K562 (cell line): ENCODE data around the gene DDC. TPM values are rescaled to one million over a fixed set of nuclear protein-coding genes. Genes with fewer than 3 reads are reported as not detected.

Experiments used
- ATAC-seq: fragments of 200-7000 bp; cut with Tn5 transposase; 3 replicates; pipeline ENCODE4 v1.9.1; 2020; ENCODE audit warnings: moderate library complexity
- BruUV-seq: library from RNA; stranded (reverse); fragments of 400-500 nt; replicated peaks from 2 replicates; lab custom pipeline; 2021; lab: Mats Ljungman, UMichigan
- CTCF ChIA-PET: fragments of 300-600 bp; formaldehyde crosslinking; extraction: SDS; loops from one replicate; lab custom pipeline; 2021; ENCODE audit warnings: low intra/inter-chr PET ratio; lab: Yijun Ruan, JAX
- POLR2A ChIA-PET: fragments of 300-600, 350-650 bp; sonication (Branson Sonifier 250); formaldehyde crosslinking; extraction: SDS; loops from one replicate; lab custom pipeline; 2021; ENCODE audit warnings: antibody characterized with exemption, inconsistent platforms; lab: Yijun Ruan, JAX
- DNase-seq, 4 experiments: peaks; one replicate each; pipeline versions ENCODE4 v3.0.0 to v3.0.0-alpha.2; 2011 to 2018; ENCODE audit warnings: low spot score in 3 of 4, mixed read lengths in 3 of 4; ENCODE audit errors: extremely low read depth in 1 of 4
- FAIRE-seq: peaks from 2 replicates; lab custom pipeline; 2011; peaks lifted over from hg19 to GRCh38; lab: Jason Lieb, UNC
- H2AFZ ChIP-seq: 2 replicates; pipeline ENCODE4 v1.6.0; 2011; ENCODE audit warnings: low read depth, low read length, control low read depth, inconsistent platforms
- H3K27ac ChIP-seq: fragments of 200-600 bp; 3 replicates; pipeline ENCODE4 v1.8.0; 2011; ENCODE audit warnings: low read depth, mild to moderate bottlenecking, control low read depth, inconsistent platforms, low read length, moderate library complexity, mixed read lengths; ENCODE audit errors: extremely low read depth
- H3K27me3 ChIP-seq, 2 experiments: fragments of 300-600 bp in 1 of 2; 2 replicates in 1 of 2; 3 replicates in 1 of 2; pipeline versions ENCODE4 v1.6.0 to v1.8.0; 2011; ENCODE audit warnings: inconsistent platforms in 2 of 2, low read length in 2 of 2, mild to moderate bottlenecking in 1 of 2, mixed read lengths in 1 of 2, moderate library complexity in 1 of 2; ENCODE audit not compliant: control insufficient read depth in 2 of 2, insufficient read depth in 2 of 2
- H3K36me3 ChIP-seq: fragments of 300-600 bp; 3 replicates; pipeline ENCODE4 v1.8.0; 2011; ENCODE audit warnings: mild to moderate bottlenecking, low read length, inconsistent platforms; ENCODE audit not compliant: control insufficient read depth, insufficient read depth
- H3K4me1 ChIP-seq, 2 experiments: fragments of 200-600 bp in 1 of 2; replicated peaks in 1 of 2; 2 replicates in 1 of 2; 3 replicates in 1 of 2; pipeline versions ENCODE4 v1.5.1 to v1.8.0; 2011; ENCODE audit warnings: inconsistent platforms in 2 of 2, low read length in 2 of 2, mild to moderate bottlenecking in 1 of 2, mixed read lengths in 1 of 2, moderate library complexity in 1 of 2; ENCODE audit not compliant: control insufficient read depth in 2 of 2, insufficient read depth in 2 of 2
- H3K4me2 ChIP-seq: 2 replicates; pipeline ENCODE4 v1.6.1; 2011; ENCODE audit warnings: low read length, control low read depth, inconsistent platforms, mixed read lengths; ENCODE audit not compliant: insufficient read depth
- H3K4me3 ChIP-seq: fragments of 200-600 bp; sonication (generic), shearing (Covaris generic); 2 replicates; pipeline ENCODE4 v1.5.1; 2016; ENCODE audit warnings: control low read depth, inconsistent platforms
- H3K79me2 ChIP-seq: fragments of 200-600 bp; 3 replicates; pipeline ENCODE4 v1.8.0; 2011; ENCODE audit warnings: low read length, inconsistent platforms; ENCODE audit not compliant: control insufficient read depth, insufficient read depth
- H3K9ac ChIP-seq, 2 experiments: 2 replicates each; pipeline versions ENCODE4 v1.6.0 to v1.6.1; 2011; ENCODE audit warnings: low read depth in 2 of 2, low read length in 2 of 2, control low read depth in 1 of 2, inconsistent platforms in 1 of 2, mild to moderate bottlenecking in 1 of 2, mixed read lengths in 1 of 2; ENCODE audit not compliant: insufficient read depth in 1 of 2
- H3K9me1 ChIP-seq: one replicate; pipeline ENCODE4 v1.6.0; 2011; ENCODE audit warnings: inconsistent platforms, mild to moderate bottlenecking, low read length, moderate library complexity; ENCODE audit not compliant: control insufficient read depth, insufficient read depth
- H3K9me3 ChIP-seq: replicated peaks from 2 replicates; pipeline ENCODE4 v1.5.1; 2011; ENCODE audit warnings: low read depth, low read length, inconsistent platforms; ENCODE audit not compliant: control insufficient read depth, insufficient read depth
- H4K20me1 ChIP-seq: replicated peaks from 2 replicates; pipeline ENCODE4 v1.6.1; 2011; ENCODE audit warnings: low read length, inconsistent platforms, mixed read lengths; ENCODE audit not compliant: control insufficient read depth, insufficient read depth
- BHLHE40 ChIP-seq: IDR thresholded peaks from 2 replicates; pipeline ENCODE4 v1.6.1; 2011; ENCODE audit warnings: low read length, improper control_type of control experiment
- BRD4 ChIP-seq: fragments of 200-600 bp; sonication (generic); IDR thresholded peaks from 2 replicates; pipeline ENCODE4 v1.6.1; 2017; ENCODE audit warnings: inconsistent platforms
- E2F1 ChIP-seq: sonication (generic); formaldehyde crosslinking; IDR thresholded peaks from 2 replicates; pipeline ENCODE4 v1.8.1; 2023; ENCODE audit warnings: mild to moderate bottlenecking, missing genetic modification reagents, moderate library complexity
- FOXJ3 ChIP-seq: sonication (generic); formaldehyde crosslinking; IDR thresholded peaks from 2 replicates; pipeline ENCODE4 v1.4.0; 2020; ENCODE audit warnings: mild to moderate bottlenecking, missing genetic modification reagents
- GTF2F1 ChIP-seq: IDR thresholded peaks from 2 replicates; pipeline ENCODE4 v1.6.1; 2011; ENCODE audit warnings: low read depth, low read length, improper control_type of control experiment
- HDAC2 ChIP-seq: fragments of 450-650 bp; IDR thresholded peaks from 2 replicates; pipeline ENCODE4 v1.6.1; 2016; ENCODE audit warnings: mild to moderate bottlenecking
- HIVEP1 ChIP-seq: fragments of 250-450 bp; sonication (Bioruptor Pico); IDR thresholded peaks from 2 replicates; pipeline ENCODE4 v1.4.0; 2020; ENCODE audit warnings: mild to moderate bottlenecking
- ILF3 ChIP-seq: fragments of 450-650 bp; IDR thresholded peaks from 2 replicates; pipeline ENCODE4 v1.6.1; 2018; ENCODE audit warnings: antibody characterized with exemption, mild to moderate bottlenecking, moderate library complexity, borderline replicate concordance
- KAT7 ChIP-seq: sonication (generic); formaldehyde crosslinking; IDR thresholded peaks from 2 replicates; pipeline ENCODE4 v1.8.0; 2022; ENCODE audit warnings: missing genetic modification reagents, mild to moderate bottlenecking, borderline replicate concordance
- KDM4B ChIP-seq, 2 experiments: fragments of 450-650 bp in 1 of 2; sonication (generic) in 1 of 2; IDR thresholded peaks; 2 replicates each; pipeline ENCODE4 v1.6.1; 2016 to 2017; ENCODE audit warnings: borderline replicate concordance in 2 of 2, antibody characterized with exemption in 1 of 2, low read depth in 1 of 2, mild to moderate bottlenecking in 1 of 2
- MAZ ChIP-seq, 2 experiments: fragments of 450-650 bp in 1 of 2; sonication (generic) in 1 of 2; formaldehyde crosslinking; IDR thresholded peaks in 1 of 2; conservative IDR thresholded peaks in 1 of 2; 2 replicates each; pipeline versions ENCODE4 v1.4.0 to v1.5.0; 2020; ENCODE audit warnings: mild to moderate bottlenecking in 1 of 2, missing genetic modification reagents in 1 of 2
- NEUROD1 ChIP-seq: fragments of 150-350 bp; IDR thresholded peaks from 2 replicates; pipeline ENCODE4 v1.6.1; 2014; ENCODE audit warnings: borderline replicate concordance, low read length, low read depth; ENCODE audit not compliant: partially characterized antibody
- NFIC ChIP-seq: fragments of 450-650 bp; IDR thresholded peaks from 2 replicates; pipeline ENCODE4 v1.6.1; 2017; ENCODE audit warnings: mild to moderate bottlenecking, inconsistent platforms
- NRF1 ChIP-seq, 2 experiments: fragments of 450-650 bp; IDR thresholded peaks in 1 of 2; conservative IDR thresholded peaks in 1 of 2; 2 replicates each; pipeline ENCODE4 v1.6.1; 2014; ENCODE audit warnings: mild to moderate bottlenecking in 2 of 2
- RBM34 ChIP-seq: fragments of 200-400 bp; formaldehyde crosslinking; IDR thresholded peaks from 2 replicates; pipeline ENCODE4 v1.6.1; 2018; ENCODE audit warnings: low read length, borderline replicate concordance; ENCODE audit not compliant: insufficient read depth
- SUPT5H ChIP-seq: fragments of 450-650 bp; IDR thresholded peaks from 2 replicates; pipeline ENCODE4 v1.6.1; 2016
- TEAD1 ChIP-seq, 2 experiments: fragments of 450-650 bp in 1 of 2; sonication (generic) in 1 of 2; formaldehyde crosslinking; IDR thresholded peaks; 2 replicates each; pipeline versions ENCODE4 v1.4.0 to v1.8.0; 2020 to 2022; ENCODE audit warnings: mild to moderate bottlenecking in 2 of 2, missing genetic modification reagents in 1 of 2
- ZHX1 ChIP-seq: fragments of 150-350 bp; conservative IDR thresholded peaks from 2 replicates; pipeline ENCODE4 v1.6.1; 2014; ENCODE audit warnings: low read length
- ZNF717 ChIP-seq: fragments of 250-450 bp; sonication (Bioruptor Pico); IDR thresholded peaks from 2 replicates; pipeline ENCODE4 v1.5.0; 2021
- WGBS: fragments of 100-300 bp; shearing (Covaris generic); methylation state at CpG from one replicate; pipeline ENCODE4 v1.1.6; 2016; ENCODE audit warnings: low coverage, mixed read lengths; ENCODE audit not compliant: insufficient coverage; ENCODE audit errors: missing lambda C conversion rate; 5-methylcytosine and 5-hydroxymethylcytosine counted together
- in situ Hi-C: fragments of 300-500 bp; cut with MboI; formaldehyde crosslinking; loops from 4 replicates; pipeline ENCODE4 v1.15.0; 2018; ENCODE audit warnings: inconsistent platforms, mixed read lengths
- intact Hi-C: fragments of 100-400 bp; cut with micrococcal nuclease; formaldehyde crosslinking; loops from 2 replicates; pipeline ENCODE4 v1.14.2; 2022
- polyA plus RNA-seq, 8 experiments: library from polyadenylated mRNA; depleted of rRNA in 4 of 8; stranded (reverse) in 5 of 8; unstranded in 3 of 8; fragments of >200 nt; fragmentation: Nextera tagmentation in 2 of 8; fragmentation: Illumina TruSeq in 1 of 8; extraction: Ambion mirVana in 2 of 8; extraction: Trizol in 1 of 8; gene quantifications; 2 replicates each; pipeline versions ENCODE4 v1.2.1 to v1.2.3, GENCODE V29; 2011 to 2014; ENCODE audit warnings: inconsistent platforms in 1 of 8, missing spikeins in 1 of 8
- total RNA-seq, 7 experiments: library from RNA; depleted of rRNA in 6 of 7; stranded (reverse); fragments of >200 nt in 6 of 7; fragmentation: Illumina TruSeq in 2 of 7; extraction: Trizol in 2 of 7; gene quantifications; 2 replicates each; pipeline versions ENCODE4 v1.2.1 to v1.2.3, GENCODE V29; 2011 to 2021; ENCODE audit warnings: low replicate concordance in 1 of 7

The DDC gene
- total and polyA plus RNA-seq, 9 of the 15 experiments (the other 6 are each of a cell fraction or from before 2014, with no cell fraction given), result not detected

- Histone ChIP-seq H3K9ac (peak within 1 kb of the TSS; percentile 76 to 96), H3K27ac (peak within 1 kb of the TSS; percentile 75), H3K27me3 (peaks cover 6% of the 10 kb centered on the region in 2 experiments; a peak in 4 of 5 replicates), H3K9me3 (no peaks in the 10 kb centered on the region), H3K9me1 (no peaks in the 10 kb centered on the region), H3K4me1 (peaks cover 3 to 12% of the 10 kb centered on the region in 2 experiments; a peak in 4 of 5 replicates), H3K36me3 (peaks cover 27% of the 10 kb centered on the region), H3K79me2 (peaks cover 25% of the 10 kb centered on the region), H3K4me3 (peak within 1 kb of the TSS; percentile 73), H2AFZ (peak within 1 kb of the TSS; percentile 95), H3K4me2 (peak within 1 kb of the TSS; percentile 87), H4K20me1 (no peaks in the 10 kb centered on the region)
- no TSS peak for BruUV-seq
- FAIRE-seq (peak; percentile 44), ATAC-seq (peak; percentile 99), DNase-seq (peak; percentile 80 to 89 (median 84))
- intact Hi-C loops (no loop called here), in situ Hi-C loops (loop anchor here (10.0 kb wide), 1 partner anchor 695 kb away; no protein-coding TSS in a partner anchor)
- CTCF ChIA-PET, result no interaction called here
- 0% methylated on average over 47 of the region's 63 CpGs for WGBS
- POLR2A ChIA-PET, result interaction anchor here (0.7 to 1.4 kb wide), 4 partner anchors 12 to 684 kb away, joined by 3 to 5 read pairs (median 4); no protein-coding TSS in a partner anchor
- no peak for TF ChIP-seq RBM34
- TF ChIP-seq GTF2F1, result no peak
- peak; percentile 16 to 62; a peak in 1 of 4 replicates for TF ChIP-seq TEAD1 (CRISPR knock-in tag; IDR thresholded peaks at IDR 0.05)
- TF ChIP-seq NRF1 (conservative IDR thresholded peaks at IDR 0.05 in 1 of 2, IDR thresholded peaks at IDR 0.05 in 1 of 2), result peak; percentile 97
- TF ChIP-seq FOXJ3, result no peak
- no peak for TF ChIP-seq BRD4
- TF ChIP-seq HDAC2, result 0 out of 2 replicates have a peak, but pooled peaks have one; percentile 48
- no peak for TF ChIP-seq ILF3
- peak; percentile 87 for TF ChIP-seq SUPT5H
- no peak for TF ChIP-seq ZNF717 (CRISPR knock-in tag)
- TF ChIP-seq HIVEP1 (CRISPR knock-in tag), result no peak
- TF ChIP-seq NEUROD1, result peak; percentile 25
- peak in 1 of 2 experiments; percentile 14; a peak in 2 of 4 replicates for TF ChIP-seq MAZ (CRISPR knock-in tag; conservative IDR thresholded peaks at IDR 0.05 in 1 of 2, IDR thresholded peaks at IDR 0.05 in 1 of 2)
- TF ChIP-seq KDM4B (IDR thresholded peaks at IDR 0.05; ENCODE audit: borderline replicate concordance in 2 of 2, low read depth in 1 of 2), result no peak
- TF ChIP-seq BHLHE40, result peak; percentile 61
- TF ChIP-seq ZHX1, result no peak
- 0 out of 2 replicates have a peak, but pooled peaks have one; percentile 78 for TF ChIP-seq E2F1 (CRISPR knock-in tag)
- peak; percentile 51; the same call in 1 of the 2 replicates for TF ChIP-seq NFIC
- peak; percentile 75; the same call in 1 of the 2 replicates for TF ChIP-seq KAT7 (CRISPR knock-in tag)
Observed at GRCh38 chr7:50449881-50450589, 115.2 kb downstream of the DDC start, which contains the start of gene FIGNL1. TSS of gene FIGNL1 (minus strand) at chr7:50450350. CDS start at chr7:50447287, 3,063 bp downstream.
